Prostate gland (tissue), 2 donors: ENCODE measurements around the gene KCNG2.

Source experiments
- POLR2A ChIP-seq: fragments of 450-650 bp; IDR thresholded peaks from one replicate; pipeline ENCODE4 v1.6.1; 2016; ENCODE audit warnings: antibody characterized with exemption, mild to moderate bottlenecking
- POLR2AphosphoS5 ChIP-seq: sonication (generic); formaldehyde crosslinking; IDR thresholded peaks from one replicate; pipeline ENCODE4 v1.6.1; 2017; ENCODE audit warnings: antibody characterized with exemption
- TF ChIP-seq, protein P1 (sequence below), 4 experiments: fragments of 200-600 bp in 2 of 4; fragments of 450-650 bp in 2 of 4; sonication (generic) in 2 of 4; IDR thresholded peaks; 1 replicate in 3 of 4; 2 replicates in 1 of 4; pipeline ENCODE4 v1.5.1; 2016 to 2019; ENCODE audit warnings: antibody characterized with exemption in 4 of 4, mild to moderate bottlenecking in 2 of 4, moderate library complexity in 2 of 4

DNA sequence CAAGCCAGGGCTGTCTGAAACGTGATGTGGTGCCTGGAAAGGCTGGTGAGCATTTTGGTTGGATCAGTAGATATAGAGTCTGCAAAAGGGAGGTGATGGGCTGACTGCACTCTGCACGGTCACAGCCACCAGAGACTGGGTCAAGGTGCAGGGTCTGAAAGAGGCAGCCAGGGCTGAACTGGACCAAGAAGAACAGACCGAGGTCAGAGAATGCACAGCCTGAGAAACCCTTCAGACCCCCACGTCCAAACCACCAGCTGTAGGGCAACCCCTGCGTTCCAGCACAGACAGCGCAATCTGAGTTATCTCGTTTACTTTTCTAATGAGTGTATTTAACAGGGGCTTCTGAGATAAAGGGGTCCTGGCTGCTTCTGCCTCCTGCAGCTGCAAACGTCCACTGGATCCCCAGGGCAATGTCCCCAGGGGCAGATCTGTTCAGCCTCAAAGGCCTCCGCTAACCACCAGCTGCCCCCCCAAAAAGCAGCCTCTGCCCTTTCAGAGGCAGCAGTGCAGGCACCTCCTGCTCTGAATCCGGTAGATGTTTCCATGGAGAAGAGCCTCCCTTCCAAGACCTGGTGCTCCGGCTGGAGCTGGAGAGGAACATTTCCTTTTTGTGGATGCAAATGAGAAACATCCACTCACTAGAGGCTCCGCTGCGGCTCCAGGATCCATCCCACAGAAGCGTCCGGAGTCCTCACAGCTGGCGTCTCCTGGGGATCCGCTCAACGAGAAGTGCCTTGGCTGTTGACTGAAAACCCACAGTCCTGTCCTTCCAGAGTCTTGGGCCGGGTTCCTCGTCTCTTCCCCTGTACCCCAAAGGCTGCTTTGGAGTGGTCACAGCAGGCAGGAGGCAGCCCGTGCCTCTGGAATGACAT lies 970 bp upstream of the KCNG2 start:
- TF ChIP-seq, protein P1, sequence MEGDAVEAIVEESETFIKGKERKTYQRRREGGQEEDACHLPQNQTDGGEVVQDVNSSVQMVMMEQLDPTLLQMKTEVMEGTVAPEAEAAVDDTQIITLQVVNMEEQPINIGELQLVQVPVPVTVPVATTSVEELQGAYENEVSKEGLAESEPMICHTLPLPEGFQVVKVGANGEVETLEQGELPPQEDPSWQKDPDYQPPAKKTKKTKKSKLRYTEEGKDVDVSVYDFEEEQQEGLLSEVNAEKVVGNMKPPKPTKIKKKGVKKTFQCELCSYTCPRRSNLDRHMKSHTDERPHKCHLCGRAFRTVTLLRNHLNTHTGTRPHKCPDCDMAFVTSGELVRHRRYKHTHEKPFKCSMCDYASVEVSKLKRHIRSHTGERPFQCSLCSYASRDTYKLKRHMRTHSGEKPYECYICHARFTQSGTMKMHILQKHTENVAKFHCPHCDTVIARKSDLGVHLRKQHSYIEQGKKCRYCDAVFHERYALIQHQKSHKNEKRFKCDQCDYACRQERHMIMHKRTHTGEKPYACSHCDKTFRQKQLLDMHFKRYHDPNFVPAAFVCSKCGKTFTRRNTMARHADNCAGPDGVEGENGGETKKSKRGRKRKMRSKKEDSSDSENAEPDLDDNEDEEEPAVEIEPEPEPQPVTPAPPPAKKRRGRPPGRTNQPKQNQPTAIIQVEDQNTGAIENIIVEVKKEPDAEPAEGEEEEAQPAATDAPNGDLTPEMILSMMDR (IDR thresholded peaks at IDR 0.05) = no peak
- no peak for TF ChIP-seq POLR2A
- no peak for TF ChIP-seq POLR2AphosphoS5
